GM12878 (cell line): ENCODE results near the gene ZNF226. TPM values are rescaled to one million over a fixed set of nuclear protein-coding genes. Genes with fewer than 3 reads are reported as not detected.
A peak's percentile ranks its signal among the peaks of the same experiment; 100 is the strongest.

ENCODE experiments used
- ASH2L ChIP-seq: fragments of 300-600, 200-600 bp; sonication (generic); IDR thresholded peaks from 2 replicates; pipeline ENCODE4 v1.6.1; 2017; ENCODE audit warnings: low read depth, mild to moderate bottlenecking, borderline replicate concordance
- E2F4 ChIP-seq: IDR thresholded peaks from 2 replicates; pipeline ENCODE4 v1.6.1; 2012; ENCODE audit warnings: low read depth, low read length, improper control_type of control experiment
- EP300 ChIP-seq, 2 experiments: fragments of 150-350 bp in 1 of 2; IDR thresholded peaks; 2 replicates each; pipeline ENCODE4 v1.6.1; 2011 to 2012; ENCODE audit warnings: low read depth in 2 of 2, low read length in 2 of 2, borderline replicate concordance in 1 of 2, improper control_type of control experiment in 1 of 2, inconsistent platforms in 1 of 2; ENCODE audit not compliant: control insufficient read depth in 1 of 2
- GATAD2B ChIP-seq: fragments of 450-650 bp; conservative IDR thresholded peaks from 2 replicates; pipeline ENCODE4 v1.6.1; 2017; ENCODE audit warnings: low read depth, mild to moderate bottlenecking, moderate library complexity
- MTA2 ChIP-seq: fragments of 450-650 bp; IDR thresholded peaks from 2 replicates; pipeline ENCODE4 v1.6.1; 2016; ENCODE audit warnings: low read depth, mild to moderate bottlenecking, moderate library complexity
- NKRF ChIP-seq: fragments of 450-650 bp; conservative IDR thresholded peaks from 2 replicates; pipeline ENCODE4 v1.6.1; 2017; ENCODE audit warnings: mild to moderate bottlenecking, moderate library complexity
- PBX3 ChIP-seq: IDR thresholded peaks from 2 replicates; pipeline ENCODE4 v1.6.1; 2011; ENCODE audit warnings: mild to moderate bottlenecking, low read depth, low read length, moderate library complexity; ENCODE audit not compliant: insufficient replicate concordance
- RUNX3 ChIP-seq: IDR thresholded peaks from 2 replicates; pipeline ENCODE4 v1.6.1; 2012; ENCODE audit warnings: low read length, inconsistent platforms
- SIN3A ChIP-seq: IDR thresholded peaks from 2 replicates; pipeline ENCODE4 v1.6.1; 2012; ENCODE audit warnings: low read depth, low read length, improper control_type of control experiment
- SREBF1 ChIP-seq: IDR thresholded peaks from 2 replicates; pipeline ENCODE4 v1.6.1; 2012; ENCODE audit warnings: mild to moderate bottlenecking, low read length
- SRF ChIP-seq, 2 experiments: IDR thresholded peaks; 2 replicates each; pipeline ENCODE4 v1.6.1; 2011; ENCODE audit warnings: low read depth in 2 of 2, low read length in 2 of 2, mild to moderate bottlenecking in 1 of 2, moderate library complexity in 1 of 2
- TAF1 ChIP-seq: IDR thresholded peaks from 2 replicates; pipeline ENCODE4 v1.6.1; 2011; ENCODE audit warnings: mild to moderate bottlenecking, low read depth, low read length, borderline replicate concordance
- TCF12 ChIP-seq: IDR thresholded peaks from 2 replicates; pipeline ENCODE4 v1.6.1; 2011; ENCODE audit warnings: low read depth, mild to moderate bottlenecking, low read length
- ZBED1 ChIP-seq: IDR thresholded peaks from 2 replicates; pipeline ENCODE4 v1.6.1; 2016; ENCODE audit warnings: borderline replicate concordance
- ZBTB11 ChIP-seq: fragments of 450-650 bp; formaldehyde crosslinking; IDR thresholded peaks from 2 replicates; pipeline ENCODE4 v1.5.0; 2022; ENCODE audit warnings: mild to moderate bottlenecking, missing genetic modification characterization
- ZNF207 ChIP-seq: fragments of 450-650 bp; IDR thresholded peaks from 2 replicates; pipeline ENCODE4 v1.6.1; 2014; ENCODE audit warnings: antibody characterized with exemption, mild to moderate bottlenecking, borderline replicate concordance
- ZNF217 ChIP-seq: fragments of 450-650 bp; IDR thresholded peaks from 2 replicates; pipeline ENCODE4 v1.6.1; 2017; ENCODE audit warnings: antibody characterized with exemption, mild to moderate bottlenecking
- ZNF592 ChIP-seq: fragments of 450-650 bp; IDR thresholded peaks from 2 replicates; pipeline ENCODE4 v1.6.1; 2017; ENCODE audit warnings: mild to moderate bottlenecking, moderate library complexity
- polyA plus RNA-seq, 11 experiments: library from polyadenylated mRNA; depleted of rRNA in 4 of 11; unstranded in 6 of 11; stranded (reverse) in 5 of 11; fragments of >200 nt; fragmentation: Nextera tagmentation in 4 of 11; fragmentation: Illumina TruSeq in 1 of 11; extraction: Ambion mirVana in 4 of 11; extraction: Trizol in 1 of 11; gene quantifications; 1 replicate in 1 of 11; 2 replicates in 10 of 11; pipeline versions ENCODE4 v1.2.1 to v1.2.3, GENCODE V29; 2011 to 2016; ENCODE audit warnings: inconsistent platforms in 2 of 11, missing spikeins in 2 of 11, low read depth in 1 of 11
- total RNA-seq, 4 experiments: library from RNA; depleted of rRNA in 3 of 4; stranded (reverse); fragments of >200 nt in 3 of 4; fragmentation: Illumina TruSeq in 1 of 4; extraction: Trizol in 1 of 4; gene quantifications; 2 replicates each; pipeline versions ENCODE4 v1.2.1 to v1.2.3, GENCODE V29; 2013 to 2021

The ZNF226 gene
- total and polyA plus RNA-seq, 10 of the 15 experiments (the other 5 are each of a cell fraction or from before 2014, with no cell fraction given) = 13.7 to 35.3 (median 18.3) TPM

GRCh38 chr19:44212250-44212865 is 47.5 kb downstream of the ZNF226 start, which contains the start of gene ZNF227 (continued):
- TF ChIP-seq GATAD2B = no peak; the same call in 1 of the 2 replicates
- no peak for TF ChIP-seq SRF (IDR thresholded peaks at IDR 0.05; ENCODE audit: low read depth in 2 of 2, low read length in 2 of 2)
- no peak for TF ChIP-seq ZBTB11 (CRISPR knock-in tag)
- peak; percentile 27; the same call in 1 of the 2 replicates for TF ChIP-seq MTA2
- no peak for TF ChIP-seq ZNF592
- TF ChIP-seq ZBED1 = no peak
- peak; percentile 72 for TF ChIP-seq SIN3A
- no peak for TF ChIP-seq PBX3
- 0 out of 2 replicates have a peak, but pooled peaks have one; percentile 45 for TF ChIP-seq E2F4
- TF ChIP-seq RUNX3 = peak; percentile 52
- TF ChIP-seq ZNF217 = no peak
- no peak for TF ChIP-seq EP300 (IDR thresholded peaks at IDR 0.05; ENCODE audit: borderline replicate concordance in 1 of 2, control insufficient read depth in 1 of 2, low read depth in 2 of 2, low read length in 2 of 2)
- TF ChIP-seq ASH2L = peak; percentile 98; the same call in 1 of the 2 replicates
- peak; percentile 38; the same call in 1 of the 2 replicates for TF ChIP-seq TCF12
- TF ChIP-seq ZNF207 = no peak
- peak; percentile 74 for TF ChIP-seq TAF1
- TF ChIP-seq SREBF1 = peak; percentile 82
- TF ChIP-seq NKRF = peak; percentile 77
